Measurements from ENCODE around the gene TTC39B. TPM values are rescaled to one million over a fixed set of nuclear protein-coding genes. Genes with fewer than 3 reads are reported as not detected.
A peak's percentile ranks its signal among the peaks of the same experiment; 100 is the strongest.

Gene TTC39B
- total RNA-seq, 6 donors from 2014 or later: 16.7 to 35.7 (median 29.9) TPM

DNA sequence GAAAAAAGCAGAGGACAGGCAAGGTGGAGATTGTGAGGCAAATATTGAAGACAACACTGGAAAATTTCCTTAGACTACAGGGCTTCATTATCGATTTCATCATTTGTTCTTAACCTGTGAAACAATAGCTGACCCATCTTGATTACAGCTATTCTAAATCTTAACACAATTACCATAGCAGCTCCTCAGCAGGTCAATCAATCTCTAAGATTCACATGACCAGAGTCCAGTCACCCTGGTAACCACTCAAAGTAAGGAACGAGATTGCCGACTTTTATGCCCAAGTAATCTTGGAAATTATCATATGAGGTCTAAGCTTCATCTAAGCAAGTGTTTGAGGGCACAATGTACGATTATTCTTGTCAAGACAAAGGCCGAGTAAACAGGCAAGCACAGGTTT, 93.8 kb downstream of the TTC39B start:
- 68 to 75% methylated on average over 5 of the region's 5 CpGs for WGBS, 2 donors
- DNase-seq: no peak
- no peak for ATAC-seq (ENCODE audit: low FRiP score in 2 of 2)

DNA sequence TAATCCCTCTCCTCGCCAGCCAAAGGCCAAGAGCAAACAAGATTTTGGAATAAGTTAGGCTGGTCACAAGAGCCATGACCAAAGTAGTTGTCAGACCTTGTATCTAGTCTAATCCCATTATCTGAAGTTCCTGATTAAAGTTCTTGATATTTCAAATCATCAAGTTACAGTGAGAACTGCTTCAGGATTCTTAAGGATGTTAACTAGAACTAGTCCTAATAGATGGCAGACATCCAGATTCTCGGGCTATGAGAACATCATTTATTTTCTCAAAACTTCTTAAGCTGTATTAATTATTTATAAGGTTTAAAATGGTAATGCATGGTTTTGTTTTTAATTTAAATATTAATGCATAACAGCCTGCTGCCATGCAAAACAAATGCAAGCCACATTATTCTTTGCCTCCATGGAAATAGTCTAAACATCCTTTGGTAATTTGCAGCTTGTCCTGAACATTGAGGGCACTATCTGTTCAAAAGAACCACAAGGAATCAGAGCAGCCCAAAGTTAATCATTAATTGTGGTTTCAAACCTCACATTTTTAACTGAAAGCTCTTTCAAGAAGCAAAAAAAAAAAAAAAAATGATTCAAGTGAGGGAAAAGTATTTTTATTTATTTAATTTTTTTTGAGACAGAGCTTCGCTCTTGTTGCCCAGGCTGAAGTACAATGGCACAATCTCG, 95.1 kb downstream of the TTC39B start:
- no peak for TF ChIP-seq POLR2AphosphoS5 (IDR thresholded peaks at IDR 0.05)
- TF ChIP-seq, protein P1, sequence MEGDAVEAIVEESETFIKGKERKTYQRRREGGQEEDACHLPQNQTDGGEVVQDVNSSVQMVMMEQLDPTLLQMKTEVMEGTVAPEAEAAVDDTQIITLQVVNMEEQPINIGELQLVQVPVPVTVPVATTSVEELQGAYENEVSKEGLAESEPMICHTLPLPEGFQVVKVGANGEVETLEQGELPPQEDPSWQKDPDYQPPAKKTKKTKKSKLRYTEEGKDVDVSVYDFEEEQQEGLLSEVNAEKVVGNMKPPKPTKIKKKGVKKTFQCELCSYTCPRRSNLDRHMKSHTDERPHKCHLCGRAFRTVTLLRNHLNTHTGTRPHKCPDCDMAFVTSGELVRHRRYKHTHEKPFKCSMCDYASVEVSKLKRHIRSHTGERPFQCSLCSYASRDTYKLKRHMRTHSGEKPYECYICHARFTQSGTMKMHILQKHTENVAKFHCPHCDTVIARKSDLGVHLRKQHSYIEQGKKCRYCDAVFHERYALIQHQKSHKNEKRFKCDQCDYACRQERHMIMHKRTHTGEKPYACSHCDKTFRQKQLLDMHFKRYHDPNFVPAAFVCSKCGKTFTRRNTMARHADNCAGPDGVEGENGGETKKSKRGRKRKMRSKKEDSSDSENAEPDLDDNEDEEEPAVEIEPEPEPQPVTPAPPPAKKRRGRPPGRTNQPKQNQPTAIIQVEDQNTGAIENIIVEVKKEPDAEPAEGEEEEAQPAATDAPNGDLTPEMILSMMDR (IDR thresholded peaks at IDR 0.05): no peak
- TF ChIP-seq EP300 (IDR thresholded peaks at IDR 0.05): no peak
- TF ChIP-seq POLR2A (IDR thresholded peaks at IDR 0.05): no peak
- Histone ChIP-seq H3K27me3 (no peaks in the 10 kb centered on the region), H3K9me3 (no peaks in the 10 kb centered on the region), H3K4me1 (peaks cover 0 to 16% (median 5%) of the 10 kb centered on the region in 4 donors), H3K36me3 (no peaks in the 10 kb centered on the region), H3K4me3 (no peak overlapping the region), H3K27ac (peak overlapping the region in 3 of 4 donors; percentile 33 to 63 (median 36))
- 68 to 71% methylated on average over 4 of the region's 4 CpGs for WGBS, 2 donors
- no peak for DNase-seq
- ATAC-seq (ENCODE audit: low FRiP score in 2 of 2): peak in 1 of 2 donors; percentile 23

More for the DNA sequence above, 93.8 kb downstream of the TTC39B start:
- no peak overlapping the region for H3K4me3 ChIP-seq
- H3K4me1 ChIP-seq: peaks cover 0 to 16% (median 5%) of the 10 kb centered on the region in 4 donors
- no peak for TF ChIP-seq EP300 (IDR thresholded peaks at IDR 0.05)
- H3K27me3 ChIP-seq: no peaks in the 10 kb centered on the region
- no peak overlapping the region for H3K27ac ChIP-seq
- no peaks in the 10 kb centered on the region for H3K9me3 ChIP-seq
- no peaks in the 10 kb centered on the region for H3K36me3 ChIP-seq

DNA sequence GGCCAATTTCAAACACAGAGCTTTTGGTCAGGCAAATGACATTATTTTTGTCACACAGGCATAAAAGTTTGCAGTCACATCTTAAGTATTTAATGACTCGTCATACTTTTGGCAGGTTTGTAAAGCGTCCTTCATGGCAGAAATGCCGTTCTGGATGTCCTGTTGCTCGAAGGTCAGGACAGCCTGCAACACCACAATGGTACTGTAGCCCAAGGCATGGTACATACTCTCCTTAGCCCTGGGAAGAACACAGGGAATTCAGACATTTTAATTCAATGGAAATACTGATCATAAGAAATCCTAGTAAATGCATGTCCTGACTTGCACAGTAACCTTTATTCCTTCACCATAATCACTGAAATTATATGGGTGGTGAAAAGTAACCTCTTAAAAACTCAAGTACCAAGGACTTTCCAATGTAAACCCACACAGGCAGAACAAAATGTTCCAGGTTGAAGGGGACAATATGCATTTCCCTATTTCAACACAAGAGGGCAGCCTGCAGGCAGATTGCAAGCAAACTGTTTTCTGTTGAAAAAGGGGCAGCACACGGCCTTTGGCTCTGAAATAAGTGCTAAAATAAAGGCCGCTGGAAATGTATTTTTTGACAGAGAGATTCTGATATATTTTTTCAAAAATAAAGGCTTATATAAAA, 95.7 kb downstream of the TTC39B start:
- Histone ChIP-seq H3K4me3 (no peak overlapping the region), H3K27ac (peak overlapping the region; percentile 33 to 77 (median 50))

DNA sequence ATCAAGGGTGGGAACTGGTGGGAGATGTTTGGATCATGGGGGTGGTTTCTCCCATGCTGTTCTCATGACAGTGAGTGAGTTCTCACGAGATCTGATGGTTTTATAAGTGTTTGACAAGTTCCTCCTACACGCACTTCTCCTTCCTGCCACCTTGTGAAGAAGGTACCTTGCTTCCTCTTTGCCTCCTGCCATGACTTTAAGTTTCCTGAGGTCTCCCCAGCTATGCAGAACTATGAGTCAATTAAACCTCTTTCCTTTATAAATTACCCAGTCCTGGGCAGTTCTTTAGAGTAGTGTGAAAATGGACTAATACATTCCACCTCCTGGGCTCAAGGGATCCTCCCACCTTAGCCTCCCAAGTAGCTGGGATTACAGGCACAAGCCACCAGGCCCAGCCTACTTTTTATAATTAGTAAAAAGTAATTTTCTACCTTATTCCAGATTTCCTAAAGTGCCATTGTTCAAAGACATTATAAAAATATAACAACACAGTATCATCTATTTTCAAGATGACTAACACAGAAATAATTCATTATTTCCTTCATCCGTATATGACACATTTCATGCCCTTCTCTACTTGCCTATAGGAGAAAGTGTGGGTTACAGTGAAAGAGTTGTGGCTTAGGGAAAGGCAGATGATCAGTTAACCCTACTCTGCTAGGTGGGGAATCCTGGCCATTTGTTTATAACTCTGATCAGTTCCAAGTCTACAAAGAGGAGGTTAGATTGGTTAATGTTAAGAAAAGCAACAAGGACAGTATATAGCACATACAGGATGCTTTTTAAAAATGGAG, 99.9 kb downstream of the TTC39B start:
- 60 to 85% methylated on average over 3 of the region's 3 CpGs for WGBS, 2 donors
- Histone ChIP-seq H3K27me3 (no peaks in the 10 kb centered on the region), H3K27ac (no peak overlapping the region), H3K36me3 (peaks cover 0 to 7% (median 0%) of the 10 kb centered on the region in 4 donors), H3K4me1 (peaks cover 0 to 11% (median 8%) of the 10 kb centered on the region in 4 donors), H3K4me3 (no peak overlapping the region), H3K9me3 (no peaks in the 10 kb centered on the region)
- DNase-seq (no peak), ATAC-seq (ENCODE audit: low FRiP score in 2 of 2) (no peak)
- TF ChIP-seq POLR2A (IDR thresholded peaks at IDR 0.05): no peak
- TF ChIP-seq, protein P1 (IDR thresholded peaks at IDR 0.05): no peak
- no peak for TF ChIP-seq EP300 (IDR thresholded peaks at IDR 0.05)
- no peak for TF ChIP-seq POLR2AphosphoS5 (IDR thresholded peaks at IDR 0.05)

More for the DNA sequence above, 95.7 kb downstream of the TTC39B start:
- DNase-seq: peak in 1 of 2 donors; percentile 65
- H3K4me1 ChIP-seq: peaks cover 0 to 16% (median 5%) of the 10 kb centered on the region in 4 donors
- no peaks in the 10 kb centered on the region for H3K27me3 ChIP-seq
- ATAC-seq (ENCODE audit: low FRiP score in 2 of 2): peak; percentile 85 to 92
- H3K9me3 ChIP-seq: no peaks in the 10 kb centered on the region
- WGBS, 2 donors: 40 to 41% methylated on average over 6 of the region's 6 CpGs
- TF ChIP-seq EP300 (IDR thresholded peaks at IDR 0.05) (peak in 3 of 4 donors; percentile 22 to 94 (median 84)), POLR2AphosphoS5 (IDR thresholded peaks at IDR 0.05) (no peak), POLR2A (IDR thresholded peaks at IDR 0.05) (peak in 1 of 4 donors; percentile 22)
- TF ChIP-seq, protein P1 (IDR thresholded peaks at IDR 0.05): peak; percentile 72 to 86 (median 82)
- H3K36me3 ChIP-seq: no peaks in the 10 kb centered on the region
